Transverse colon (tissue), 4 donors: ENCODE results near the gene TRAF2. TPM values are rescaled to one million over a fixed set of nuclear protein-coding genes. Genes with fewer than 3 reads are reported as not detected.

ENCODE experiments used
- DNase-seq: peaks from one replicate; pipeline ENCODE4 v3.0.0-alpha.2; 2019
- H3K27ac ChIP-seq, 4 donors: fragments of 200-600 bp; sonication (generic); 2 replicates each; pipeline ENCODE4 v1.5.1; 2016 to 2018; ENCODE audit warnings: inconsistent platforms in 4 of 4
- H3K27me3 ChIP-seq: fragments of 200-600 bp; sonication (generic); 2 replicates; pipeline ENCODE4 v1.5.1; 2017; ENCODE audit warnings: inconsistent platforms
- H3K36me3 ChIP-seq, 4 donors: fragments of 200-600 bp; sonication (generic); 2 replicates each; pipeline ENCODE4 v1.5.1; 2017 to 2019; ENCODE audit warnings: inconsistent platforms in 4 of 4
- H3K4me1 ChIP-seq, 4 donors: fragments of 200-600 bp; sonication (generic); 2 replicates each; pipeline ENCODE4 v1.5.1; 2017 to 2020; ENCODE audit warnings: inconsistent platforms in 4 of 4
- H3K4me3 ChIP-seq, 4 donors: fragments of 200-600 bp; sonication (generic); 1 replicate in 1 of 4; 2 replicates in 3 of 4; pipeline versions ENCODE4 v1.5.1 to v1.6.1; 2017 to 2019; ENCODE audit warnings: inconsistent platforms in 4 of 4
- H3K9me3 ChIP-seq, 2 donors: fragments of 200-600 bp; sonication (generic); 2 replicates each; pipeline ENCODE4 v1.5.1; 2017 to 2019; ENCODE audit warnings: inconsistent platforms in 2 of 2
- EP300 ChIP-seq: sonication (generic); formaldehyde crosslinking; IDR thresholded peaks from one replicate; pipeline ENCODE4 v1.6.1; 2017; ENCODE audit warnings: antibody characterized with exemption, low read depth
- POLR2A ChIP-seq: fragments of 450-650 bp; IDR thresholded peaks from one replicate; pipeline ENCODE4 v1.6.1; 2016; ENCODE audit warnings: antibody characterized with exemption, mild to moderate bottlenecking, moderate library complexity
- POLR2AphosphoS5 ChIP-seq, 3 donors: sonication (generic); formaldehyde crosslinking; IDR thresholded peaks; one replicate each; pipeline ENCODE4 v1.6.1; 2016; ENCODE audit warnings: antibody characterized with exemption in 3 of 3
- WGBS, 2 donors: methylation state at CpG; one replicate each; pipeline ENCODE4 v1.1.5; 2018; ENCODE audit warnings: low coverage in 1 of 2; 5-methylcytosine and 5-hydroxymethylcytosine counted together
- in situ Hi-C, 4 donors: fragments of 200-750 bp; cut with MboI; loops; one replicate each; pipeline versions ENCODE4 v1.15.0 to v1.15.1; 2017; ENCODE audit warnings: low sequenced_read_pairs in 3 of 4, low pct_ligation_motif_present in 1 of 4, low pct_unique_long_range_greater_than_20kb in 1 of 4
- intact Hi-C: fragments of 100-400 bp; cut with DNase I; formaldehyde crosslinking; loops from one replicate; pipeline ENCODE4 v1.15.1; 2023; ENCODE audit warnings: low total_unique reads
- total RNA-seq, 4 donors: library from RNA; depleted of rRNA; stranded (reverse); fragments of >200 nt; gene quantifications; one replicate each; pipeline ENCODE4 v1.1.0, GENCODE V29; 2016
- TF ChIP-seq, protein P1 (sequence below), 5 experiments: fragments of 200-600 bp in 3 of 5; fragments of 450-650 bp in 2 of 5; sonication (generic) in 3 of 5; IDR thresholded peaks; 1 replicate in 2 of 5; 2 replicates in 3 of 5; pipeline ENCODE4 v1.5.1; 2016 to 2017; ENCODE audit warnings: antibody characterized with exemption in 5 of 5, inconsistent platforms in 3 of 5, mild to moderate bottlenecking in 2 of 5, moderate library complexity in 1 of 5

The TRAF2 gene
- total RNA-seq, 4 donors from 2014 or later = 12.5 to 60.6 (median 13.8) TPM

DNA sequence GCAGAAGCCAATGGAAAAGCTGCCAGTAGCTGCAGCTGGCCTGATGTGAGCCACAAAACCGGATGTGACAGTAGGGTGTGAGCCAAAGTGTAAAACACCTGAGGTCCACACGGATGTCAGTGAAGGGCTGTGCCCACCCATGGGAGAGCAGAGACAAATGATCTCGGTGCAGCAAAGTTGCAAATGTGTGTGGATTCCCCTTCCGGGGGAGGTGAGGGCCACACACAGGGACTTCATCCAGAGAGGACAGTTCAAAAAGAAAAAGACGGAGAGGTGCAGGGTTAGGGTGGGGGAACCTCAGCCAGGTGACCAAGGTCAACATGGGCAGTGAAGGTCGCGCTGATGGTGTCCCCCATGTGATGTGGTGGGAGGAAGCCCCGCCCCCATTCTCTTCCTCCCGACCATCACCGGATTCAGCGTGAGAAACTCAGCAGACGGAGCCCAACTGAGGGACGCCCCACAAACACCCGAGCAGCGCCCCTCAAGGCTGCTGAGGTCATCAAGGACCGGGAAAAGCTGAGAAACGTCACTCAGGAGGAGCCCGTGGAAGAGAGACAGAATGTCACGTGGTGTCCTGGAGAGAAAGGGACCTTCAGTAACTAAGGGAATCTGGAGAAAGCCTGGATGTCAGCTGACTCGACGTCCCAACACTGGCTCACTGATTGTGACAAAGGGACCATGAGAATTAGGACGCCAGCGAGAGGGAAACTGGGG lies 79.6 kb downstream of the TRAF2 start:
- Histone ChIP-seq H3K27ac (no peak overlapping the region), H3K4me3 (no peak overlapping the region), H3K27me3 (peaks cover 5% of the 10 kb centered on the region), H3K9me3 (no peaks in the 10 kb centered on the region), H3K4me1 (peaks cover 0 to 19% (median 10%) of the 10 kb centered on the region in 4 donors), H3K36me3 (no peaks in the 10 kb centered on the region)
- TF ChIP-seq POLR2A (no peak), EP300 (no peak), POLR2AphosphoS5 (IDR thresholded peaks at IDR 0.05) (no peak)
- TF ChIP-seq, protein P1, sequence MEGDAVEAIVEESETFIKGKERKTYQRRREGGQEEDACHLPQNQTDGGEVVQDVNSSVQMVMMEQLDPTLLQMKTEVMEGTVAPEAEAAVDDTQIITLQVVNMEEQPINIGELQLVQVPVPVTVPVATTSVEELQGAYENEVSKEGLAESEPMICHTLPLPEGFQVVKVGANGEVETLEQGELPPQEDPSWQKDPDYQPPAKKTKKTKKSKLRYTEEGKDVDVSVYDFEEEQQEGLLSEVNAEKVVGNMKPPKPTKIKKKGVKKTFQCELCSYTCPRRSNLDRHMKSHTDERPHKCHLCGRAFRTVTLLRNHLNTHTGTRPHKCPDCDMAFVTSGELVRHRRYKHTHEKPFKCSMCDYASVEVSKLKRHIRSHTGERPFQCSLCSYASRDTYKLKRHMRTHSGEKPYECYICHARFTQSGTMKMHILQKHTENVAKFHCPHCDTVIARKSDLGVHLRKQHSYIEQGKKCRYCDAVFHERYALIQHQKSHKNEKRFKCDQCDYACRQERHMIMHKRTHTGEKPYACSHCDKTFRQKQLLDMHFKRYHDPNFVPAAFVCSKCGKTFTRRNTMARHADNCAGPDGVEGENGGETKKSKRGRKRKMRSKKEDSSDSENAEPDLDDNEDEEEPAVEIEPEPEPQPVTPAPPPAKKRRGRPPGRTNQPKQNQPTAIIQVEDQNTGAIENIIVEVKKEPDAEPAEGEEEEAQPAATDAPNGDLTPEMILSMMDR (IDR thresholded peaks at IDR 0.05) = no peak
- DNase-seq = no peak
- 49 to 51% methylated on average over 8 to 23 of the region's 23 CpGs for WGBS, 2 donors
- intact Hi-C loops = no loop called here
- in situ Hi-C loops = no loop called here

DNA sequence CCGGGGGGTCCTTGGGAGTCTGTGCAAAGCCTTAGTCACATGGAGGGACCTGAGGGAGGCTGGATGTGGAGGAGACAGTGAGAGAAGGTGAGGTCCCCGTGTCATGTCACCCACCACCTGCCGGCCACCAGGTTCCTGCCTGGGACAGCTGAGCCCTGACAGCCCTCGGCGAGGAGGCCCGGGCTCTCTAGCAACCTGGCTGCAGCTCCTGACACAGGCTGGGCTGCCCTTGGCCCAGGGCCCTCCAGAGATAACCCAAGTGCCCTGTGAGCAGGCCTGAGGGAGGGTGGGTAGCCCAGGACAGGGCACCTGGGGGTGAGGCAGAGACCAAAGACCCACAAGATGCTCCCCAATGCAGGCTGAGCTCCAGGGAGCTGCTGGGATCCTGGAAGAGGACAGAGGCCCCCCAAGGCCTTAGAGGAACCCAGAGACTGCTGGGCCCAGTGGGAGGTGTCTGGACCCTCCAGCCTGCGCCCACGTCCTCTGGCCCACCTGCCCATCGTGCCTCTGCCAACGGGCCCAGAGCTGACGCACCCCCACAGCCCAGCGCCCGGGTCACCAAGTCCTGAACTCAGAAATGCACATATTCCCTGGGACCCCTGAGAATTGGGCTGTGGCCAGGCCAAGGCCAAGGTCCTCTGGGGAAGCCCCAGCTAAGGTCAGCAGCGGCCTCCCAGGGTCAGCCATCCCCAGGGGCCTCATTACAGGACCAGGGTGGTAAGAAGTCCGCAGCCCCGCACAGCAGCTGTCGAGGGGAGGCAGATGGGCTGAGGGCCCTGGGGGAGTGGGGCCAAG lies 82.2 kb downstream of the TRAF2 start:
- Histone ChIP-seq H3K4me1 (peaks cover 0 to 19% (median 10%) of the 10 kb centered on the region in 4 donors), H3K9me3 (no peaks in the 10 kb centered on the region), H3K27ac (no peak overlapping the region), H3K36me3 (no peaks in the 10 kb centered on the region), H3K27me3 (peaks cover 5% of the 10 kb centered on the region), H3K4me3 (no peak overlapping the region)
- intact Hi-C loops = no loop called here
- 80% methylated on average over 17 of the region's 17 CpGs; no CpG with 5 or more reads in 1 of the 2 donors for WGBS, 2 donors
- TF ChIP-seq POLR2AphosphoS5 (IDR thresholded peaks at IDR 0.05) (no peak), EP300 (no peak), POLR2A (no peak)
- TF ChIP-seq, protein P1 (IDR thresholded peaks at IDR 0.05) = no peak
- in situ Hi-C loops = no loop called here
- DNase-seq = no peak

DNA sequence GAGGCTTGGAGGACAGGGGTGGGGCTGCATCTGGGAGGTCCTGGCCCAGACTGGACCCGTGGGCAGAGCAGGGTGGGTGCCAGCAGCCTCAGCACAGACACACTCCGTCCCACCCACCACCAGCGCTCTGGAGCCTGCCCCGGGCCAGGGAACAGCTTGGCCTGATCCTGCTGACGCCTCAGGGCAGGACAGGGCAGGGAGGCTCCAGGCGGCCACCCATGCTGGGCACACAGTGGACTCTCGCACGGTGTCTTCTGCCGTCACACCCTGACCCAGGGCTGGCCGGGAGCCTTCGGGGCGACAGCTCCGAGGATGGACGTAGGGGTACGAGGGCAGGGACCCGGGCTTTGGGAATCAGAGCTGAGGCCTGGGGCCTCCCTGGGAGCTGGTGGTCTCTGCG lies 82.8 kb downstream of the TRAF2 start:
- TF ChIP-seq, protein P1 (IDR thresholded peaks at IDR 0.05) = no peak
- no peak for TF ChIP-seq POLR2A
- TF ChIP-seq EP300 = no peak
- TF ChIP-seq POLR2AphosphoS5 (IDR thresholded peaks at IDR 0.05) = no peak

GRCh38 chr9:136969774-136970173 lies 83.5 kb downstream of the TRAF2 start:
- Histone ChIP-seq H3K27ac (no peak overlapping the region), H3K4me3 (no peak overlapping the region), H3K27me3 (peaks cover 5% of the 10 kb centered on the region), H3K9me3 (no peaks in the 10 kb centered on the region), H3K36me3 (no peaks in the 10 kb centered on the region), H3K4me1 (peaks cover 0 to 10% (median 3%) of the 10 kb centered on the region in 4 donors)
- no peak for DNase-seq
- no peak for TF ChIP-seq POLR2A
- no peak for TF ChIP-seq EP300
- no peak for TF ChIP-seq POLR2AphosphoS5 (IDR thresholded peaks at IDR 0.05)
- TF ChIP-seq, protein P1 (IDR thresholded peaks at IDR 0.05) = no peak
- WGBS, 2 donors = 70% methylated on average over 5 of the region's 5 CpGs; no CpG with 5 or more reads in 1 of the 2 donors
- intact Hi-C loops = no loop called here
- in situ Hi-C loops = no loop called here

More for the DNA sequence above, 82.8 kb downstream of the TRAF2 start:
- intact Hi-C loops = no loop called here
- H3K27me3 ChIP-seq = peaks cover 5% of the 10 kb centered on the region
- peaks cover 0 to 16% (median 7%) of the 10 kb centered on the region in 4 donors for H3K4me1 ChIP-seq
- no peak overlapping the region for H3K4me3 ChIP-seq
- DNase-seq = no peak
- H3K9me3 ChIP-seq = no peaks in the 10 kb centered on the region
- no peak overlapping the region for H3K27ac ChIP-seq
- no peaks in the 10 kb centered on the region for H3K36me3 ChIP-seq
- in situ Hi-C loops = no loop called here
- WGBS, 2 donors = 89% methylated on average over 17 of the region's 17 CpGs; no CpG with 5 or more reads in 1 of the 2 donors
